Calu3 (cell line): ENCODE data around the gene YARS2. TPM values are rescaled to one million over a fixed set of nuclear protein-coding genes. Genes with fewer than 3 reads are reported as not detected.

Source experiments
- BruUV-seq: library from RNA; stranded (reverse); fragments of 400-500 nt; replicated peaks from 2 replicates; lab custom pipeline; 2021; lab: Mats Ljungman, UMichigan
- CTCF ChIA-PET: fragments of 300-600 bp; sonication (Branson Sonifier 250); formaldehyde crosslinking; loops from one replicate; lab custom pipeline; 2022; ENCODE audit warnings: antibody characterized with exemption; lab: Charles Lee
- DNase-seq: peaks from one replicate; pipeline ENCODE4 v3.0.0; 2022
- H3K27ac Mint-ChIP-seq: one replicate; pipeline ENCODE4 v1.8.0; 2022; ENCODE audit warnings: mixed read lengths; ENCODE audit not compliant: unreplicated experiment
- H3K27me3 Mint-ChIP-seq: one replicate; pipeline ENCODE4 v1.8.0; 2022; ENCODE audit warnings: mixed read lengths; ENCODE audit not compliant: unreplicated experiment
- H3K36me3 Mint-ChIP-seq: one replicate; pipeline ENCODE4 v1.8.0; 2022; ENCODE audit warnings: mild to moderate bottlenecking, moderate library complexity, mixed read lengths; ENCODE audit not compliant: insufficient read depth, unreplicated experiment
- H3K4me1 Mint-ChIP-seq: one replicate; pipeline ENCODE4 v1.8.0; 2022; ENCODE audit warnings: mild to moderate bottlenecking, low read depth, mixed read lengths; ENCODE audit not compliant: unreplicated experiment
- H3K4me3 Mint-ChIP-seq: one replicate; pipeline ENCODE4 v1.8.0; 2022; ENCODE audit warnings: mild to moderate bottlenecking, low read depth, moderate library complexity, mixed read lengths; ENCODE audit not compliant: unreplicated experiment
- H3K9me3 Mint-ChIP-seq: one replicate; pipeline ENCODE4 v1.8.0; 2022; ENCODE audit warnings: low read depth, mixed read lengths; ENCODE audit not compliant: unreplicated experiment
- CTCF ChIP-seq: fragments of 200-600 bp; IDR thresholded peaks from one replicate; pipeline ENCODE4 v1.8.0; 2022; ENCODE audit warnings: antibody characterized with exemption; ENCODE audit not compliant: unreplicated experiment
- intact Hi-C: fragments of 100-400 bp; cut with micrococcal nuclease; formaldehyde crosslinking; loops from one replicate; pipeline ENCODE4 v1.10.0; 2022; ENCODE audit not compliant: unreplicated experiment
- total RNA-seq: library from RNA; stranded (reverse); gene quantifications from 2 replicates; pipeline ENCODE4 v1.2.3, GENCODE V29; 2022

YARS2 gene
- total RNA-seq, 1 experiment from 2014 or later, result 28.9 TPM

GRCh38 chr12:32785557-32785956 is 29.9 kb upstream of the YARS2 start:
- H3K36me3 Mint-ChIP-seq, result no peaks in the 10 kb centered on the region
- H3K27ac Mint-ChIP-seq, result peak overlapping the region; percentile 37
- CTCF ChIA-PET, result no interaction called here
- no peak for DNase-seq
- H3K4me3 Mint-ChIP-seq, result no peak overlapping the region
- H3K27me3 Mint-ChIP-seq, result no peaks in the 10 kb centered on the region
- intact Hi-C loops, result no loop called here
- H3K9me3 Mint-ChIP-seq, result no peaks in the 10 kb centered on the region
- TF ChIP-seq CTCF, result no peak
- no TSS peak for BruUV-seq
- H3K4me1 Mint-ChIP-seq, result no peaks in the 10 kb centered on the region

- CTCF ChIA-PET, result no interaction called here
- TF ChIP-seq CTCF, result no peak
- no peaks in the 10 kb centered on the region for H3K27me3 Mint-ChIP-seq
- intact Hi-C loops, result no loop called here
- H3K36me3 Mint-ChIP-seq, result no peaks in the 10 kb centered on the region
- H3K27ac Mint-ChIP-seq, result no peak overlapping the region
- no peaks in the 10 kb centered on the region for H3K9me3 Mint-ChIP-seq
- H3K4me1 Mint-ChIP-seq, result no peaks in the 10 kb centered on the region
- BruUV-seq, result no TSS peak
- no peak for DNase-seq
- H3K4me3 Mint-ChIP-seq, result no peak overlapping the region
Measured at GRCh38 chr12:32783029-32783428, 27.3 kb upstream of the YARS2 start.

GRCh38 chr12:32780071-32780470 is 24.4 kb upstream of the YARS2 start:
- H3K27me3 Mint-ChIP-seq, result no peaks in the 10 kb centered on the region
- no TSS peak for BruUV-seq
- no peaks in the 10 kb centered on the region for H3K36me3 Mint-ChIP-seq
- intact Hi-C loops, result no loop called here
- H3K9me3 Mint-ChIP-seq, result no peaks in the 10 kb centered on the region
- H3K4me3 Mint-ChIP-seq, result no peak overlapping the region
- DNase-seq, result no peak
- no peak for TF ChIP-seq CTCF
- peaks cover 20% of the 10 kb centered on the region for H3K4me1 Mint-ChIP-seq
- CTCF ChIA-PET, result no interaction called here
- no peak overlapping the region for H3K27ac Mint-ChIP-seq

GRCh38 chr12:32777691-32778175 is 22.0 kb upstream of the YARS2 start:
- BruUV-seq, result no TSS peak
- no peak for TF ChIP-seq CTCF
- CTCF ChIA-PET, result no interaction called here
- no peak overlapping the region for H3K4me3 Mint-ChIP-seq
- H3K9me3 Mint-ChIP-seq, result no peaks in the 10 kb centered on the region
- no peak overlapping the region for H3K27ac Mint-ChIP-seq
- peaks cover 20% of the 10 kb centered on the region for H3K4me1 Mint-ChIP-seq
- H3K36me3 Mint-ChIP-seq, result no peaks in the 10 kb centered on the region
- no peaks in the 10 kb centered on the region for H3K27me3 Mint-ChIP-seq
- DNase-seq, result no peak
- intact Hi-C loops, result no loop called here
